ENCODE data around the gene RTL10.
A peak's percentile ranks its signal among the peaks of the same experiment; 100 is the strongest.

Gene RTL10

DNA sequence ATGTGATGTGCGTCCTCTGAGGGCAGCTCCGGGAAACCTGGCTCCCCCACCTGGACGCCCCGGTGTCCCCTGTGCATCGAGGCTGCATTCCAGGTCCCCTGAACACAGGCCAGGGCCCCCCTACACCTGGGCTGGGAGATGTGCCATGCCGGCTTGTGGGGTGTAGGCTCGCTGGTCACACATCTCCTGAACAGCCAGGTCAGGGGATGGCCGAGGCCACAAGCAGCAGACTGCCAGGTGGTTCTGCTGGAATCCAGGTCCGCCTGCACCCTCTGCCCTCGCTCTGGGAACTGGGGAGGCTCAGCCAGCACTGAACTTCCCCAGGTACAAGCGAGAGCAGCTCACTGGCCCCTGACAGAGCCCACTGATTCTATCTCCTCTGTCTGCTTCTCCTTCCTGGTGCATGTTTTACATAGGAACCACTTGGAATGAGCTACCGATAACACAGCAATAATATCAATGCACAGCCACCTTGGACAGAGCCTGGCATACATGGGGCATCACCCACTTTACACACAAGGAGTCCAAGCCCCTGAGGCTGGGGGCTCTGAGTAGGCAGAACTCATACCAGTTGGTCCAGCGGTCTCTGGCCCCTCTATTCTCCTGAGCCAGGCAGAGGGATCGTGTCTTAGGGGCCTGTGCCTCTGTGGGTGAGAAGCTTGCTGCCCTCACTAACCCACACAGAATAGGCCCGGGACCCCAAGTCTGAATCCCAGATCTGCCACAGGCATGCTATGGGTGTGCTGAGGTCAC is 47.3 kb downstream of the RTL10 start:
- DNase-seq = peak; percentile 8

DNA sequence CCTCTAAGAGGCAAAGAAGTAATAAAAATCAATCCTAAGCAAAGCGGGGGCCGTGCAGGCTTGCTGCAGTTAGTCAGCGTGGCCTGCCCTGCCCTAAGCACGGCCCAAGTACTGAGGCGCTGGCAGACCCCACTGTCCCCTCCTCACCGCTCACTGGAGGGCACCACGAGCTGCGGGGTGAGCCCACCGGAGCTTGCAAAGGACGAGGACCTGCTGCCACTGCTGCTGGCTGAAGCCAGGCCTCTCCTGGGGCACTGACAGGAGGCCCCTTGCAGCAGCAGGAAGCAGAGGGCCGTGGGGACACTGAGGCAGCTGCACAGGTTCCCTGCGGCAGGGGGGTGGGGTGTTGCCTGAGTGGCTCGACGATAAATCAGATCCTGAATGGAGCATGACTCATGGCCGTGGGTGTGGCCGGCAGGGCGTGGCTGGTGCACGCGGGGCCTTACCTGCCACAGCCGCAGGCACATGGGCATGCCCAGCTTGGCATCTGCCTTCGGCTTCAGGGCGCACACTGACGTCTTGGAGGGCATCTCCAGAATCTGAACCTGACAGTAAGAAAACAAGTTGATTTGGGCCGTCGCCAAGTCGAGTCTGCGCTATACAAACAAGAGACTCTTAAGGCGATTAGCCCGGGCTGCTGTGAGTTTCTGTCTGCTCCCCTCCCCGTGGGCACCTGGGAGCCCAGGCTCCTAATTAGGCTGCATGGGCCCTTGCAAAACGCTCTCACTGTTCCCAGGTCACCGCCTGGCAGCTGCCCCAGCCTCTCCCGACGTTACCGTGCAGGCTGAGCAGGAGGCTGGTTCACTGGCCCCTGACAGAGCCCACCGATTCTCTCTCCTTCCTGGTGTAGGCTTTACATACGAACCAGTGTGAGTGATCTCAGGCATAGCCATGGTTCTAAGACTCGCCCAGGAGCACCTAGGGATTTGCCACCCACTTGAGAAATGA is 48.2 kb downstream of the RTL10 start:
- DNase-seq = peak; percentile 9

DNA sequence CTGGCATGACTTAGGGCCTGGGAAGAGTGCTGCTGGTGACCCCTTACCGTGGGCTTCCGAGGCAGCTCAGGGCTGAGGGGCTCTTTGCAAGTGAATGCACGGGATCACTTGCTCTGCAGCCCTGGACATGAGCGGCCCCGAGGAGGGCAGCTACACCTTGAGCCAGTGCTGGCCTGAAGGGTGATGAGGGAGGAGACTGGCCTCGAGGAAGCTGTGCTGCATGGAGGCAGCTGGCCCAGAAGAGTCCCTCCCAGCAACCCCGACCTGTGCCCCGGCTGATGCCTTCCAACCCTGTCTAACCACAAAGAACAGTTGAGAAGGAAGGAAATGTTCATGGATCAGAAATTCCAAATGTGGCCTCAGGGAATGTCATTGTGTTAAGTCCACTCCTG is 48.9 kb downstream of the RTL10 start:
- DNase-seq = peak; percentile 3

All from activated naive CD4-positive, alpha-beta T cell treated with anti-CD3 and anti-CD28 coated beads, Interleukin-2, amount 50 U/mL, for 16 hours (primary cell).